GM06990 (cell line): ENCODE measurements around the gene OR5D14.

Experiments
- DNase-seq: peaks from one replicate; pipeline ENCODE4 v3.0.0-alpha.2; 2011; ENCODE audit not compliant: insufficient read length; ENCODE audit errors: extremely low read depth
- H3K27me3 ChIP-seq: replicated peaks from 2 replicates; pipeline ENCODE4 v1.6.0; 2011; ENCODE audit warnings: low read length; ENCODE audit not compliant: control insufficient read depth, insufficient read depth
- H3K36me3 ChIP-seq: 2 replicates; pipeline ENCODE4 v1.5.1; 2011; ENCODE audit warnings: low read length; ENCODE audit not compliant: control insufficient read depth, insufficient read depth
- H3K4me3 ChIP-seq: replicated peaks from 2 replicates; pipeline ENCODE4 v1.5.1; 2011; ENCODE audit warnings: low read depth, mild to moderate bottlenecking, control low read depth, low read length
- TF ChIP-seq, protein P1 (sequence below): IDR thresholded peaks from 2 replicates; pipeline ENCODE4 v1.5.1; 2011; ENCODE audit warnings: low read length, control low read depth, mild to moderate bottlenecking, inconsistent platforms; ENCODE audit not compliant: insufficient read depth, poor library complexity, severe bottlenecking

Gene OR5D14

DNA sequence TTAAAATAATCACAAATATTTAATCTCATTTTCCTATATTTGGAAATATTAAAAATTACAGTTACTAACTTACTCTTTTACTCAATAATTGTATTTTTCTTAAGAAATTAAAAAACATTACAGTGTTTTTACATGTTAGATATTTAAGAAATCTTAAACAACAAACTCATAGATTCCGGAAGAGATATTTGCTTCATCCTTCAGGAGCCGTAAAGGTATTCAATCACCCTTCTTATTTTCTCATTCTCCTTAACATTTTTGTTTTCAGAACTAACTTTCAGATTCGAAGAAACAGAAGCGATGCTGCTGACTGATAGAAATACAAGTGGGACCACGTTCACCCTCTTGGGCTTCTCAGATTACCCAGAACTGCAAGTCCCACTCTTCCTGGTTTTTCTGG is 24.0 kb downstream of the OR5D14 start, which contains the start of gene OR5D18:
OR5D18 (plus strand) TSS at position 301 of the 400 bp plus-strand sequence; CDS start at position 301, 0 bp downstream.
- DNase-seq: no peak
- no peaks in the 10 kb centered on the region for H3K27me3 ChIP-seq
- TF ChIP-seq, protein P1, sequence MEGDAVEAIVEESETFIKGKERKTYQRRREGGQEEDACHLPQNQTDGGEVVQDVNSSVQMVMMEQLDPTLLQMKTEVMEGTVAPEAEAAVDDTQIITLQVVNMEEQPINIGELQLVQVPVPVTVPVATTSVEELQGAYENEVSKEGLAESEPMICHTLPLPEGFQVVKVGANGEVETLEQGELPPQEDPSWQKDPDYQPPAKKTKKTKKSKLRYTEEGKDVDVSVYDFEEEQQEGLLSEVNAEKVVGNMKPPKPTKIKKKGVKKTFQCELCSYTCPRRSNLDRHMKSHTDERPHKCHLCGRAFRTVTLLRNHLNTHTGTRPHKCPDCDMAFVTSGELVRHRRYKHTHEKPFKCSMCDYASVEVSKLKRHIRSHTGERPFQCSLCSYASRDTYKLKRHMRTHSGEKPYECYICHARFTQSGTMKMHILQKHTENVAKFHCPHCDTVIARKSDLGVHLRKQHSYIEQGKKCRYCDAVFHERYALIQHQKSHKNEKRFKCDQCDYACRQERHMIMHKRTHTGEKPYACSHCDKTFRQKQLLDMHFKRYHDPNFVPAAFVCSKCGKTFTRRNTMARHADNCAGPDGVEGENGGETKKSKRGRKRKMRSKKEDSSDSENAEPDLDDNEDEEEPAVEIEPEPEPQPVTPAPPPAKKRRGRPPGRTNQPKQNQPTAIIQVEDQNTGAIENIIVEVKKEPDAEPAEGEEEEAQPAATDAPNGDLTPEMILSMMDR: no peak
- no peak within 1 kb of the TSS for H3K4me3 ChIP-seq
- no peaks in the 10 kb centered on the region for H3K36me3 ChIP-seq

GRCh38 chr11:55826919-55827318 is 31.6 kb downstream of the OR5D14 start, which contains the start of gene OR5L2:
Gene OR5L2 (plus strand): TSS chr11:55827219. CDS start chr11:55827219, 0 bp downstream.
- DNase-seq: no peak
- Histone ChIP-seq H3K4me3 (no peak within 1 kb of the TSS), H3K27me3 (no peaks in the 10 kb centered on the region), H3K36me3 (no peaks in the 10 kb centered on the region)
- TF ChIP-seq, protein P1: no peak

- TF ChIP-seq, protein P1: no peak
- Histone ChIP-seq H3K4me3 (no peak within 1 kb of the TSS), H3K36me3 (no peaks in the 10 kb centered on the region), H3K27me3 (no peaks in the 10 kb centered on the region)
- no peak for DNase-seq
Observed at GRCh38 chr11:55838452-55838851, 43.1 kb downstream of the OR5D14 start, which contains the start of gene OR5D16. Gene OR5D16 (plus strand): TSS chr11:55838752. CDS start chr11:55838752, 0 bp downstream.
